GM18498 (cell line): Measurements from ENCODE around the gene CD200R1L.

Source experiments
- ATAC-seq: cut with Tn5 transposase; IDR thresholded peaks from one replicate; pipeline ENCODE4 v1.9.1; 2021; ENCODE audit warnings: mild to moderate bottlenecking, moderate library complexity; ENCODE audit not compliant: unreplicated experiment

Gene CD200R1L

GRCh38 chr3:112793326-112794081 is 53.2 kb downstream of the CD200R1L start:
- no peak for ATAC-seq

DNA sequence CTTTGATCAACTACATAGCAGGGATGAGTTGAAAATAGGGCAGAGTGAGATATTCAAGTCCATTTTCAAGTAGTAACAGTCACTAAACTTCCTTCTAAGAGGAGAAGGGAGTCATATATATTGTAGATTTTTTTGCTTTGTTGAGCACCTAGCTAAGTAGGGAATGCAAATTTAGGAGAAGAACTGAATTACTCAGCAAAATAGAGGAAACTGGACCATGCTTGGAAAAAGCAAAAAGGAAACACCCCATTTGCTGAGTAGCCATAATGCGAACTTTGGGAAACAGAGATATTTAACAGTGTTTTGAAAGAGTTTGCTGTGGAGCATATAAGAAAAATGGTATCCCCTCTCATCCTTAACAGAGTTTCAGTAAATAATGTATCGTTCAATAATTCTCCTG is 54.9 kb downstream of the CD200R1L start:
- ATAC-seq = no peak

DNA sequence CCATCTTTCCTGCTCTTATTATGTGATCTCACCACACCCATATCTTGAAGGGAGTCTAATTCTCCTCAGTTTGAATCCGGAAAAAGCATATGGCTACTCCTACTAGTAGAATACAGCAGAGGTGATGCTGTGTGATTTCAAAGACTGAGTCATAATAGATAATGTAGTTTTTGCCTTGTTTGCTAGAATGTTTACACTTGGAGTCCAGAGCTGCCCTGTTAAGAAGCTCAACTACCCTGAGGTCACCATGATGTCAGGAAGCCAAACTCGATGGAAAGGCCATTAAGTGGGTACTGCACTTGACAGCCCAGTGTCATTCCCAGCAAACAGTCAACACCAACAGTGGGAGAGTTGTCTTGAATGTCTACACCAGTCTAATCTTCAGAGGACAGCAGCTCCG is 56.9 kb downstream of the CD200R1L start:
- ATAC-seq = no peak

- no peak for ATAC-seq
Observed at GRCh38 chr3:112786881-112787579, 59.6 kb downstream of the CD200R1L start.

DNA sequence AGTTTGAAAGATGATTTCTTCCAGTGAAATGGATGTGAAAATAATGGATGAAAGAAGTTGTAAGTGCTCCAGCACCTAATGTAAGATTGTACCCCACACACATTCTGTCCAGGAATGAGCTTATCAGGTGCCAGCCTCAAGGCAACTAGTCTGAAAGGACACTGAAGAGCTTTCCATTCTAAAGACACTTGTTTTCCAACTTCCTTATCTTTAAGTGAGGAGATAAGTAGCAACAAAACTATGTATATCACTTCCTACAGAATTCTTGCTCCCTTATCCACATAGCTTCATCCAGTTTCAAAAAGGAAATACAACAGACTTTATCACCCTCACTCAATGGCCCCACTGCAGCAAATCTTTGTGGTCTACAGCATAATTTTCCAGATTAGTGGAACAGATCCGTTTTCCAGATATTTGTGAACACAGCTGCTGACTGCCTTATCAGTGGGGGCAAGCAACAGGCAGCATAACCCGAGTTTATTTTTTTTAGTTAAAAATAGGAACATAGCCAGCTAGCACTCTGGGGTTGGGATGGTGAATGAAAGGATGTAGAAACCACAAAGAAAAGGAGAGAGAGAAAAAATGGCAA is 60.6 kb downstream of the CD200R1L start:
- ATAC-seq = no peak

GRCh38 chr3:112785321-112786001 is 61.2 kb downstream of the CD200R1L start:
- ATAC-seq = no peak

- ATAC-seq = no peak
Observed at GRCh38 chr3:112782491-112782890, 64.2 kb downstream of the CD200R1L start.

GRCh38 chr3:112781599-112781998 is 65.1 kb downstream of the CD200R1L start:
- no peak for ATAC-seq

- no peak for ATAC-seq
Observed at GRCh38 chr3:112779558-112780480, 66.8 kb downstream of the CD200R1L start.

DNA sequence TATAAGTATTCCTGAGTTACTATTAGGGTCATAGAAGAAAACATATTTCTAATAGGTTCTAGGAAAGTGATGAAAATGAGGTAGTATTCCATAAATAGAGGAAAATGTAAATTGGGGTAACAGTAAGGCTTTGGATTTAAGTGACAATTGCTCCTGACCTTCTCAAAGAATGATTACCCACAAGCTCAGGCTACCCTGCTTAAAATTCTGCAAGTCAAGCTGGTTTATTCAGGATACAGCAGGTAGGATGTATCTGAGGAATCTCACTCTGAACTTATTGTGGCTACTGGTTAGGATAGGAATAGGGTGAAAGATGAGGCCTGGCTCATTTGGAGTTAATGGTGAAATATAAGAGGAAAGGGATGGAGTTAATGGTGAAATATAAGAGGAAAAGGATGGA is 67.7 kb downstream of the CD200R1L start:
- no peak for ATAC-seq

GRCh38 chr3:112778353-112778948 is 68.2 kb downstream of the CD200R1L start:
- no peak for ATAC-seq

GRCh38 chr3:112777811-112778210 is 68.9 kb downstream of the CD200R1L start:
- ATAC-seq = no peak

DNA sequence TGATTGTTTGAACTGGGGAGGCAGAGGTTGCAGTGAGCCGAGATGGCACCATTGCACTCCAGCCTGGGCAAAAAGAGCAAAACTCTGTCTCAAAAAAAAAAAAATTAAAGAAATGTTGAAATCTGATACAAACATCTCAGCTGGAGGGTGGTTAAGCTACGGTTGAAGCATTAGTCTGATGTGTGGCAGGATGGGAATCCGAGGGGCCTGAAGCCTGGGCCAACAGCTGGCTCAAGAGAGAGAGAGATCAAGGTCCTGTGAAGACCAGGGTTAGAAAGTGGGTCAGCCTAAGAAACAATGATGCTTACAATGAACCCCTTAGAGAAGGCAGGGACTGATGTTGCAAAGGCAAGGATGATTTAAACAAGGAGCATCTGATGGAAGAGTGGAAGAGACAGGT is 69.8 kb downstream of the CD200R1L start:
- no peak for ATAC-seq

- no peak for ATAC-seq
Observed at GRCh38 chr3:112776000-112776399, 70.7 kb downstream of the CD200R1L start.

DNA sequence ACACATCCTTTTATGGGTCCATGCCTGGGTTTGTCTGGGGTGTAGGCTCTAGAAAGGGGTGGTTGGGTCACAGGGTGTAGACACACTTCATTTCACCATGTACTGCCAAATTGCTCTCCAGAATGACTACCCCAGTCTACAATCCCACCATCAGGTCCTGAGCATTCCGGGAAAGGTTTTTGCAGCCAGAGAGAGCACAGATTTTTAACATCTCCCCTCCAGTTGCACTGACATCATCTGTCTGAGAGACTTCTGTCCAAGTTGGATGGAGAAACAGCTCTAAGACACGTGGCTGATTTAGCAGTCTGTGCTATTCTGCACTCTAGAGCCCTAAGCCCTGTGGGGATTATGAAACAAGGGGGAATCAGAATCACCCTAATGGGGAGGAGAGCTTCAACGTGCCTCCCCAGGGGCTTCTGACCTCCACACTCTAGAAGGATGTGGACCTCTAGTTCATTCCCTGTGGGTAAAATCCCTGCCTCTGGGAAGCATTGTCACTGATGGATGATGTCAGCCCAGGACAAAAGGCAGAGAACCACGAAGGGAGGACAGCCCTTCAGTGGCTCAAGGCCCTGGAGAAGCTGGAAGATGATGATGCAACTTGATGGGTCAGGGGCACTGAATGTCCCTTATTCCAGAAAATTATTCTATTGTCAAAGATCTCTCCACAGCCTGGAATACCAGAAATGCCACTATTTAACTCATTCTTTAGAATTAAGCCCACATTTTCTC is 71.5 kb downstream of the CD200R1L start:
- no peak for ATAC-seq

GRCh38 chr3:112774293-112774926 is 72.3 kb downstream of the CD200R1L start:
- ATAC-seq = no peak

GRCh38 chr3:112773864-112774263 is 72.8 kb downstream of the CD200R1L start:
- ATAC-seq = peak; percentile 57

- no peak for ATAC-seq
Observed at GRCh38 chr3:112770951-112771350, 75.7 kb downstream of the CD200R1L start.
